Iris pigment epithelial cell (primary cell): ENCODE measurements around the gene LGALS7.
"Not testable (repeated sequence)": the region's sequence is repeated elsewhere in the genome, so short reads cannot be mapped to it uniquely, and the experiment has no call there.

Source experiments
- DNase-seq: peaks from one replicate; pipeline ENCODE4 v3.0.0-alpha.2; 2011; ENCODE audit warnings: low read depth

The LGALS7 gene

GRCh38 chr19:38773469-38774177, at the start of gene LGALS7:
TSS of gene LGALS7 (minus strand) at chr19:38773517. CDS start at chr19:38773492, 25 bp downstream.
- DNase-seq = no peak

GRCh38 chr19:38821230-38821825, 48.0 kb upstream of the LGALS7 start:
- DNase-seq = not testable (repeated sequence)

GRCh38 chr19:38819231-38819920, 46.1 kb upstream of the LGALS7 start:
- no peak for DNase-seq

GRCh38 chr19:38817081-38817480, 43.8 kb upstream of the LGALS7 start:
- no peak for DNase-seq

GRCh38 chr19:38816131-38816750, 42.9 kb upstream of the LGALS7 start:
- no peak for DNase-seq

- DNase-seq = no peak
These were observed 42.0 kb upstream of the LGALS7 start for GRCh38 chr19:38815059-38816001.

GRCh38 chr19:38813932-38814331, 40.6 kb upstream of the LGALS7 start:
- DNase-seq = not testable (repeated sequence)

- DNase-seq = no peak
These were observed 40.0 kb upstream of the LGALS7 start for GRCh38 chr19:38813323-38813722.

- no peak for DNase-seq
These were observed 39.6 kb upstream of the LGALS7 start, which contains the start of gene LGALS4 for GRCh38 chr19:38812841-38813320. TSS of gene LGALS4 (minus strand) at chr19:38812945. CDS start at chr19:38812886, 59 bp downstream.

GRCh38 chr19:38812009-38812840, 38.9 kb upstream of the LGALS7 start:
- DNase-seq = no peak

GRCh38 chr19:38809592-38810252, 36.4 kb upstream of the LGALS7 start:
- no peak for DNase-seq

GRCh38 chr19:38808741-38809140, 35.4 kb upstream of the LGALS7 start:
- no peak for DNase-seq

- peak; percentile 66 for DNase-seq
These were observed 34.2 kb upstream of the LGALS7 start for GRCh38 chr19:38807374-38808098.

- no peak for DNase-seq
These were observed 33.1 kb upstream of the LGALS7 start for GRCh38 chr19:38806371-38806770.

- DNase-seq = no peak
These were observed 31.9 kb upstream of the LGALS7 start for GRCh38 chr19:38805180-38805579.

GRCh38 chr19:38803543-38803942, 30.2 kb upstream of the LGALS7 start:
- DNase-seq = no peak

GRCh38 chr19:38801359-38802095, 28.2 kb upstream of the LGALS7 start:
- DNase-seq = no peak

GRCh38 chr19:38800577-38801347, 27.4 kb upstream of the LGALS7 start:
- DNase-seq = no peak
